Jurkat, Clone E6-1 (cell line): Measurements from ENCODE around the gene SAC3D1.
"Not testable (repeated sequence)": the region's sequence is repeated elsewhere in the genome, so short reads cannot be mapped to it uniquely, and the experiment has no call there.

Experiments
- DNase-seq: peaks from one replicate; pipeline ENCODE4 v3.0.0-alpha.2; 2011; ENCODE audit warnings: low read depth, low spot score
- H3K4me3 ChIP-seq: 2 replicates; pipeline ENCODE4 v1.5.1; 2011; ENCODE audit warnings: mild to moderate bottlenecking, low read length, control low read depth, moderate library complexity

The SAC3D1 gene

DNA sequence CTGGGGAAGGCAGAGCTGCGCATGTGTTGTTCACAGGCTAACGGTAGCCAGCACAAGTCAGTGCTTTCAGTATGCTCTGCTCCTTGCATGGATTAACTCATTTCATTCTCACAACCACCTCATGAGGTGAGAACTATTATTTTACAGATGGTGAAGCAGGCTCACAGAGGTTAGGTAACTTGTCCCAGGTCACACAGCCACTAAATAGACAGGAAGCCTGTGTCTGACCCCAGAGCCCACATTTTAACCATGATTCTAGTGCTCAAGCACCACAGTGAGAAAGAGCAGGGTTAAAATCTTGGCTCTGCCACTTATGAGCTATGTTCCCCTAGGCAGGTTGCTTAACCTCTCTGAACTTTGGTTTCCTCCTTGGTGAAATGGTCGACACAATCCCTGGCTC is 20.0 kb upstream of the SAC3D1 start:
- no peak overlapping the region for H3K4me3 ChIP-seq

DNA sequence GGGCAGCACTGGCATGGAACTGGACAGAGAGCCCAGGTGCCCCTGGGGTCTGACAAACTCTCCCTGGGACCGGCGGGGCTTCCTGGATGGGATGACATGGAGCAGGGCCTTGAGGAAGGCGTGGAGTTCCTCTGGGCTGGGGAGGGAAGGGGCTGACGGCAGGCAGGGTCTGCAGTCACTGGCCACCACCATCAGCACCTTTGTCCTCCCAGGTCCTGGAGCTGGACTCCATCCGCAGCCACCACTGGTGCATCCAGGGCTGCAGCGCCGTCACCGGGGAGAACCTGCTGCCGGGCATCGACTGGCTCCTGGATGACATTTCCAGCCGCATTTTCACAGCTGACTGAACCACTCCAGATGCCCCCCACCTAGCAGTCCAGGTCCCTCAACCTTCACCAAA is 19.5 kb upstream of the SAC3D1 start:
- DNase-seq = no peak
- no peak overlapping the region for H3K4me3 ChIP-seq

More for the DNA sequence above, 20.0 kb upstream of the SAC3D1 start:
- no peak for DNase-seq

DNA sequence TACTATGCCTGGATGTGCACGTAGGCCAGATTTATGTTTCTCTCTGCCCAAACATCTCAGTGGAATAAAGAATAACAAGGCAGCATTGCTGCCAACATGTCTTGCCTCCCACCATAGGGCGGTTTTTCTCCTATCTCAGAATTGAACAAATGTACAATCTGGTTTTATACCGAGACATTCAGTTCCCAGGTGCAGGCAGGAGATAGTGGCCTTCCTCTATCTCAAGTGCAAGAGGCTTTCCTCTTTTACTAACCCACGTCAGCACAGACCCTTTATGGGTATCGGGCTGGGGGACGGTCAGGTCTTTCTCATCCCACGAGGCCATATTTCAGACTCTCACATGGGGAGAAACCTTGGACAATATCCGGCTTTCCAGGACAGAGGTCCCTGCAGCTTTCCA is 17.5 kb upstream of the SAC3D1 start:
- H3K4me3 ChIP-seq, DNase-seq: not testable (repeated sequence)

DNA sequence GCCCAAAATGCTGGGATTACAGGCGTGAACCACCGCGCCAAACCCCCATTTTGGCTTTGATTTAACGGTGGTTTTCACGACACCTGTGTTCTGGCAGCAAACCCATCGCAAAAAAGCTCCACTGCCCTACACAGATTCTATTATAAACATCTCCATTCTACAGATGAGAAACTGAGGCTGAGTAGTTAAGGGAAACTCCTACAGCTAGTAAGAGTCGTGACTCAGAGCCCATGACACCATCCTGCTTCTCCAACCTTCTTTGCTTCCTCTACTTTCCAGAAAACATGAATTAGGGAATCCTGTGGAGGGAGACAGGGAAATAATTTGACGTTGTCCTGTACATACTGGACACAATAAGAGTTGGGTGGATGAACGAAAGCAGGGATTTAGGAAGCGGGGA is 14.2 kb upstream of the SAC3D1 start:
- no peak for DNase-seq
- peak overlapping the region; percentile 56 for H3K4me3 ChIP-seq

DNA sequence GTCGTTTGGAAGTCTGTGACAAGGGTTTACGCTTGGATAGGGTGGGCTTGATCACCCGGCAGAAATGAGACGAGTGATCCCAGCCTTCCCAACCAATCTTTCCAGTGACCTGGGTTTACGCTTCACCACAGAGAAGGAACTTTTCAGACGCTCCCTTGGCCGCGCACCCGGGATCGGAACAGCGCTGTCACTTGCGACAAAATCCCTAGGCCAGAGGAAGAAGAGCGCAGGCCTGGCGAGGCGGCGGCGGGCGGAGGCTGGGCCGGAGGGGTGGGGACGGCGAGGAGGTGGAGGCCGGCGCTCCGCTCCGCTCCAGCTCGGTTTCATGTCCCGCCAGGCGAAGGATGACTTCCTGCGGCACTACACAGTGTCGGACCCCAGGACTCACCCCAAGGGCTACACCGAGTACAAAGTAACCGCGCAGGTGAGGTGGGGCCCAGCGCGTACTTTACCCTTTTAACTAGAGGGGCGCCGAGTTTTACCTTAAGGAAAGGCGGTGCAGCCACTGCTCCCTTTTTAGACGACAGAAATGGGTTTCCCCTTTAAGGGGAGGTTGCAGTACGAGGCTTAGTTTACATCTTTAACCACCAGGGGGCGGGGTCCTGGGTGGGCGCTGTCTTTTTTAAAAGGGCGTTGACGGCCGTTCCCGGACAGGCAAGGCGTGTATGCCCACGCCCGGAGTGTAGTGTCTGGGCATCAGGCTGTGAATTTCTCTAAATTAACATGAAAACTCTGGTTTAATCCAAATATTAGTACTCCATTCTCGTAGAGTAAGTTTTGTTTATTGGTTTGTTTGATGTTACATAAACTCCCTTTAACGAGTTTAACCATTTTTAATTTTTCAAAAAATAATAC is 13.6 kb upstream of the SAC3D1 start, which contains the start of gene SNX15:
Gene SNX15, plus strand, starts transcription at position 227 of the 855 bp plus-strand sequence. Its CDS starts 99 bp downstream, at position 326.
- peak within 1 kb of the TSS; percentile 56 for H3K4me3 ChIP-seq
- peak; percentile 96 for DNase-seq

DNA sequence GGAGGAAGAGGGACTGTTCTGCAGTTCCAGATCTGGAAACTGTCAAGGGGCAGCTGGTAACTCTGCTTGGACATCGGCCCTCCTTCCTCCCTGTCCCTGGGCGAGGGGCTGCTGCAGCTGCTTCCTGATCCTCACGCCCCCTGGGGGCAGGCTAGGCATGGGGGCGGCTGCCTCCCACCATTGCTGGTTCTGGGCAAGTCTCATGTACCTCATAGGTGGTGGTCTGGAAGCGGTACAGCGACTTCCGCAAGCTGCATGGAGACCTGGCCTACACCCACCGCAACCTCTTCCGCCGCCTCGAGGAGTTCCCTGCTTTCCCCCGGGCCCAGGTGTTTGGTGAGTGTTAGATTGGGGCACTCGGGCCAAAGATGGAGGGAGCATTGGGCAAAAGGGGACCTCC is 8.8 kb upstream of the SAC3D1 start:
- DNase-seq = no peak
- H3K4me3 ChIP-seq = no peak overlapping the region

DNA sequence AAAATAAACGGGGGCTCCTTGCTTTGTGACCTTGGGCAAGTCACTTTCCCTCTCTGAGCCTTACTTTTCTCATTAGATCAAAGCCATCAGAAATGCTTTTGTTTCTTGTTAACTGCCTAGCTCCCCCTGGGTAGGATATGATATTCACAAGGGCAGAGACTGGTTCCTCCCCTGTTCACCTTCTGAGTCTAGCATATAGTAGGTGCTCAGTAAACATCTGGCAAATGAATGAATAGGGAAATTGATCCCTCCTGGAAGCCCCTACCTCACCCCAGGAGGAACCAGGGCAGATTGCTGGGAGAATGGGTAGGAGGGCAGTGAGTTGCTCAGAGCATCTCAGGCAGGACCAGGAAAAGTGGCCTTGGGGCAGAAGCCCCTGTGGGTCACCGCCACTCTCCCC is 6.6 kb upstream of the SAC3D1 start:
- no peak overlapping the region for H3K4me3 ChIP-seq
- DNase-seq = no peak

DNA sequence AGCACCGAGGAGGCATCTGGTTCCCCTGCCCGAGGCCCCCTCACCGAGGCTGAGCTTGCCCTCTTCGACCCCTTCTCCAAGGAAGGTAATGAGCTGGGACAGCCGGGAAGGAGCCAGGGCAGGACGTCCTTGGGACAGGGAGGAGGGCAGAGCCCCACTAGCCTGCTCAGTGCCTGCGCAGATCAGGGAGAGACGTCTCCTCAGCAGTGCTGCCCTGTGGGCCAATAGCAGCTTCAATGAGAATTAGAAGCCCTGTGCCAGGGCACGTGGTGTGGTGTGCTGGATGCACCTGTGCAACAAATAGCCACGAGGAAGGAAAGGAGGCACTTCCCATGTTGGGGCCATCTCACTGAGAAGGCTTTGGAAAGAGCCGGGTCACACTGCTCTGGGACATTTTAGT is 5.4 kb upstream of the SAC3D1 start:
- DNase-seq = no peak
- H3K4me3 ChIP-seq = no peak overlapping the region

DNA sequence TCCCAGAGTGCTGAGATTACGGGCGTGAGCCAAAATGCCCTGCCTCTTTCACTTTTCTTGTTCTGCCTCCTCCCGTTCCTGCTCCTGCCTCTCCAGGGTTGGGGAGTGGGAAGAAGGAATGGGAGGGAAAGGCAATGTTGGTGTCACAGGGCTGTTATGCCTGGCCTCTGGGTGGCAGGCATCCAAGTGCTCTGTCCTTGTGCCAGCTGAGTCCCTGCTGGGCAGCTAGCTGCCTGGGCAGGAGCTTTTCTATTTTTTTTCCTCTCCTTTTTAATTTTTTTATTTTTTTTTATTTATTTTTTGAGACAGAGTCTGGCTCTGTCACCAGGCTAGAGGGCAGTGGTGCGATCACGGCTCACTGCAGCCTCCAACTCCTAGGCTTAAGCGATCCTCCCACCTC is 4.1 kb upstream of the SAC3D1 start:
- DNase-seq = no peak

DNA sequence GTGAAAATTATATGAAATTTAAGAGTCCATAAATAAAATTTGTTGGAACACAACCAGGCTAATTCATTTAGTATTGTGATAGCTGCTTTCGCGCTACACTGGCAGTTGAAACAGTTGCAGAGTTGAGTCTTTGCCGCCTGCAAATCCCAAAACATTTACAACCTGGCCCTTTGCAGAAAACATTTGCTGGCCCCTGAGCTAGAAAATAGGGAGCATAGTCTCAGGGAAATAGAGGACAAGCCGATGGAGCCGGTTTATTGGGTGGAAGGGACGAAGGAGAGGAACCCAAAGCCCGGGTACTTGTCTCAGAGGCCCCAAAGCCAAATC is 527 bp upstream of the SAC3D1 start:
- H3K4me3 ChIP-seq = peak overlapping the region; percentile 65
- no peak for DNase-seq

More for the DNA sequence above, 4.1 kb upstream of the SAC3D1 start:
- H3K4me3 ChIP-seq = no peak overlapping the region

DNA sequence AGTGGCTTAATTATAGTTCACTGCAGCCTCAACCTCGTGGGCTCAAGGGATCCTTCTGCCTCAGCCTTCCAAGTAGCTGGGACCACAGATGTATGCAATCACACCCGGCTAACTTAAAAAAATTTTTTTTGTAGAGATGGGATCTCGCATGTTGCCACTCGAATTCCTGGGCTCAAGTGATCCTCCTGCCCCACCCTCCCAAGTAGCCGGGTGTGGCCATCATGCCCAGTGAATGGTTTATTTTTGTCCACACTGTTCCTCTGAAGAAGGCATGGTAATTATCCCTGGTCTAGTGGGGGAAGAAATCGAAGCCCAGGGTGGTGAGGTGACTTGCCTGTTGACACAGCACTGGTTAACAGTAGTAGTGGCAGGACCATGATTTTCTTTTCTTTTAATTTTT is 1.9 kb downstream of the SAC3D1 start:
- H3K4me3 ChIP-seq = no peak overlapping the region
- no peak for DNase-seq

DNA sequence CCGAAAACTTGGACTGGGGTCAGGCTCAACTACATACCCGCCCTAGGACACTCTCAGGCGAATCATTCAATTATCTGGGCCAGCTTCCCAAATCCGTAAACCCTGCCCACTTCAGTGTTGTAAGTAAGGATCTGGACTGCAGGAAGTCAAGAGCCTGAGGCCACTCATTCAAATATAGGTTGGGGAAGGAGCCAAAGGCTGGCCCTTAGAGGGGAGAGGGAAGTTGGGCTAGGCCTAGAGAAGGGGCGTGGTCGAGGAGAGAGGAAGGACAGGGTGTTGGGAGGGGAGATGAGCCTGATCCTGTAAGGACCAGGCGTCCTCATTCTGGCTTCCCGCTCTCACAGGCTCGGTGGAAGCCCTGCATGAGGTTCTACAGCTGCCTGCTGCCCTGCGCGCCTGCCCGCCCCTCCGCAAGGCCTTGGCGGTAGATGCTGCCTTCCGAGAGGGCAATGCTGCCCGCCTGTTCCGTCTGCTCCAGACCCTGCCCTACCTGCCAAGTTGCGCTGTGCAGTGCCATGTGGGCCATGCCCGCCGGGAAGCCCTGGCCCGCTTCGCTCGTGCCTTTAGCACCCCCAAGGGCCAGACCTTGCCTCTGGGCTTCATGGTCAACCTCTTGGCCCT is 3.0 kb downstream of the SAC3D1 start:
- DNase-seq = no peak
- no peak overlapping the region for H3K4me3 ChIP-seq

DNA sequence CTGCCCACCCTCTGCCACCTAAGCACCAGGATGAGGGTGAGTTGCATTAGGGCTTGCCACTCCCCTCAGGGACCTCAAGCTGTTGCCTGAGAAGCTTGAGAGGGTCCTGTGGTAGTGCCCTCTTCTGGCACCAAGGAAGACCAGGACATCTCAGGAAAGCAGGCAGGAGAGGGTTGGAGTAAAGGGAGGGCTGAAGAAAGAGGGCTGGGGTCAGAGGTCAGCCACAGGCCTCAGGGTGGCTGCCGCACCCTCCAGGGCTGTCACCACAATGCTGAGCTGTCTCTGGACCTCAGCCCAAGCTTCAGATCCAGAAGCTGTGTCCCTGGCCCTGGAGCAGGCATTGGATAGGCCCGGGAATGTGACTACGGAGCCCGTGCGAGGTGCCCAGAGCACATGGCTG is 4.1 kb downstream of the SAC3D1 start:
- no peak for DNase-seq
- H3K4me3 ChIP-seq = no peak overlapping the region

DNA sequence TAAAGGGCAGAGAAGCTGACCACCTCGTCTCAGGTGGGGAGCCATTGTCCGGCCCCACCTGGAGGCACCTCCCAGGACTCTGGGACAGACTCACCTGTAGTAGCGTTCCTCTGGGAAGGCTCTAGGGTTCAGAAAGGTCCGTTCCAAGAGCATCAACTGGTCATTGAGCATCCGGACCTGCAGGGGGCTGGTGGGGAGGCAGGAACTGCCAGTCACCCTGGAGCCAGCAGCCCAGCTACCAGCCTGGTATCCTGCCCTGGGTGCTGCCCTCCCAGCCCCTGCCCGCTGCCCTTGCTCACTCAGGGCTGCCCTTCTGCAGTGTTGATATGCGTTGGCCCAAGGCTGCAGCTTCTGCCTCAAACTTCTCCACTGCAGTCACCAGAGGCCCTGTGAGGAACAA is 4.7 kb downstream of the SAC3D1 start:
- H3K4me3 ChIP-seq = no peak overlapping the region
- no peak for DNase-seq

DNA sequence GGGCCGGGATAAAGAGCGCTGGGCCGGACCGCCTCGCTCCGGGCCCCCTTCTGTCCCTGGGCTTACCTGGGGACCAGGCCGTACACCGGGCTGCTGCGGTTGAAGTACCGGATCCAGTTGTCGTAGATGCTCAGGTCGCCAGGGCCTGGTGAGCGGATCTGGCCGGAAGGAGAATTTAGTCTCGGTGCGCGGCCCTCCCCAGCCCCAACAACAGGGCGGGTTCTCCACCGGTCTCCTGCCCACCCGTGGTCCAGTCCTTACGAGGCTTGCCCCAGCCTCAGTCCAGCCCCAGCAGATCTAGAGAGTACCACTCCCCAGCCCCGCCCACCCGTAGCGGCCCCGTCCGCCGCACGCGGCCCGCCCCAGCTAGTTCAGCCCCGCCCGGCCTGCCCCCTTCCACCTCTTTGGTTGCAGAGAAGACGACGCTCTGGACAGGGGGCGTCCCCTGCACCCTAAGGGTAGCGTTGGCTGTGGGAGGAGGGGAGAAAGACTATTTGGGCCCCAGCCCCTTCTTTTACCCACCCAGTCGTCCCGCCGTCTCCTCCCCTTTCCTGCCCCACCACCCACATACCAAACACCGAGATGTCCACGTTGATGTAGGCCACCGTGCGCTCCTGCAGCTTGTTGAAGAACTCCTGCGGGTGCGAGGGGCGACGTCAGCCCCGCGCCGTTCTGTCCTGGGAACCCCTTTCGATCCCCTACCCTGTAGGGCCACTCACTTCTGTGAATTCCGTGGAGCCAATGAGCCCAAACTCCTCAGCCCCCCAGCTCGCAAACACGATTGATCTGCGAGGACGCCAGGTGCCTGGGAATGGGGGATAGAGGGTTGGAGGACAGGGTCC is 6.8 kb downstream of the SAC3D1 start:
- H3K4me3 ChIP-seq = no peak overlapping the region
- DNase-seq = no peak

DNA sequence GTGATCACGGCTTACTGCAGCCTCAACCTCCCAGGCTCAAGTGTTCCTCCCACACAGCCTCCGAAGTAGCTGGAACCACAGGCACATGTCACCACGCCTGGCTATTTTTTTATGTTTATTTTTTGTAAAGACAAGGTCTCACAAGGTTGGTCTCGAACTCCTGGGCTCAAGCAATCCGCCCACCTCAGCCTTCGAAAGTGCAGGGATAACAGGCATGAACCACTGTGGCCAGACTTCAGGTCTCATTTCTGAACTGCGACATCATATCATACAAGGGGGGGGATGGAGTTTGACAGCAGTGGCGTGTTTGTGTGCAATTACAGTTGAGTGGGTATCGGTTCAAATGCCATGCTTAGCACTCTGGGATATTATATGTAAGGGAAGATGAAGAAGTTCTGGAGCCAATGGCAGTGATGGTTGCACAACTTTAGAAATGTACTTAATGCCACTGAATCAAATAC is 10.4 kb downstream of the SAC3D1 start:
- no peak overlapping the region for H3K4me3 ChIP-seq
- DNase-seq = no peak

DNA sequence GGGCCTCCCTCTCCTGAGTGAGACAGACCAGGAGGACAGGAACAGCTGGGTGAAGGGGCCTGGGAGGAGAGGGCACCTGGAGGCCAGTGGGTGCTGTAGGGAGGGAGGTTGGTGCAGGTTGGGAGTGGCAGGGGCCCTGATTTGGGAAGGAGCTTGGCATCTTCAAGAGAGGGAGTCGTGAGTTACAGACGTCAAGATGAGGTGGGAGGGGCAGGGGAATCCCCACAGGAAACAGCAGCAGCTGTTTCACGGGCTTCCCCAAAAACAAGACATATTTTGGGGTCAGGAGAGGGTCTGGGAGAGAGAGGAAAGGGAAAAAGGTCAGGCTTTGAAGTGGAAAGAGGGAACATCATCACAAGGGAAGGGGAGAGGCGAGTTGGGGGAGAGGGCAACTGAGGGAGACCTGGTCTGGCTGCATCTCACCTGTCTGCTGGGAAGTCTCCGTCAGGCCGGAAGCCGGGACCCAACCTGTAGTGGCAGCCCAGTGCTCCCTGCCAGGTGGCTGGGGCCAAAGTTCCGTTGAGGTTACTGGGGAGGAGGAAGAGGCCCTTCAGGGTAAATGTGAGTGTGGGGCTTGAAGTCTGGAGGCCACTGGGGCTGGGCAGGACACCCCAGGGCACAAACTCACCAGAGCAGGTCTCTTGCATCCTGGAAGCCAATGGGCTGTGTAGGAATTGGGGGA is 13.0 kb downstream of the SAC3D1 start:
- no peak for DNase-seq
- H3K4me3 ChIP-seq = no peak overlapping the region

DNA sequence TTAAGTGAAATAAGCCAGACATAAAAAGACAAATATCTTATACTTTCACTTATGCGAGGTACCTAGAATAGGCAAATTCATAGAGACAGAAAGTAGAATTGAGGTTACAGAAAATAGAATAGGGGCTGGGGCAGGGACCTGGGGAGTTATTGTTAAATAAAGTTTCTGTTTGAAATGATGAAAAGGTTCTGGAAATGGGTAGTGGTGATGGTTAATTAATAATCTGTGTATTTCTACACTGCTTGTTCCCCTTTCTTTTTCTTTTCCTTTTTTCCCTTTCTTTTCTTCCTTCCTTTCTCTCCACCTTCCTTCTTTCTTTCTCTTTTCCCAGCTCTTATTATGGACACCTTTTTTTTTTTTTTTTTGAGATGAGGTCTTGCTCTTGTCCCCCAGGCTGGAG is 14.5 kb downstream of the SAC3D1 start:
- H3K4me3 ChIP-seq = no peak overlapping the region
- DNase-seq = no peak

DNA sequence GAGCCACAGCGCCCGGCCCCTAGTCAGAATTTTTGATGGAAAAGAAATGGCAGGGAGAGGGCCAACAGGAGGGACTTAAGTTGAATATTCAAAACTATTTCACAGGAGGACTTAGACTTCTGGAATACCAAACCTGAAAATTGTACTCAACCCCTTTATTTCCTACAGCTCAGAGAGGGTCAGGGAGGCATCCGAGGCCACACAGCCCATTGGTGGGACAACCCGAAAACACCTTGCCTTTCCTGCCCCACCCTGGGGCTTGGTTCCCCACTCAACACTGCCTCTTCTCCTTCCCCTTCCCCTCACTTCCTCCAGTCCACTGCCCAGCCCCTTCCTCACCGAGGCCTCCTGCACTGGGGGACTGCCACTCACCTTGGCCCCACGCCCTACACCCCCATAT is 16.0 kb downstream of the SAC3D1 start:
- no peak for DNase-seq
- H3K4me3 ChIP-seq = no peak overlapping the region
